ENCODE results near the gene C10orf71.

The C10orf71 gene

DNA sequence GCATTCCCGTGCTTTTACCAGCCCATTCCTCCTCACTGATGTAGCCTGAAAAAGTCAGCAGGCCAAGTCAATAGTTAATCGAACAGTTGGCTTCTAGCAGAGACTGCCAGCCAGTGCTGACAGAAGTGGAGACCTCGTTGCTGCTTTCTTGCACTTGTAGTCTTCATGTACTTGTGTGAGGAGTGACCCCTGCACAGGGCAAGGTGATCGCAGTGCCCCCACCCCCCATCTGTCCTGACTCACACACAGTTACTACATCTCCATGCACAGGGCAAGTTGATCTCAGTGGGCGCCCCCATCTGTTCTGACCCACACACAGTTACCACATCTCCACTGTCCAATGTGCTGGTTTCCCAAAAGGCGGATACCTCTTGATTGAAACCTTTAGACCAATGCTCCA is 34.2 kb downstream of the C10orf71 start:
- no peak for DNase-seq (ENCODE audit: low read depth)

DNA sequence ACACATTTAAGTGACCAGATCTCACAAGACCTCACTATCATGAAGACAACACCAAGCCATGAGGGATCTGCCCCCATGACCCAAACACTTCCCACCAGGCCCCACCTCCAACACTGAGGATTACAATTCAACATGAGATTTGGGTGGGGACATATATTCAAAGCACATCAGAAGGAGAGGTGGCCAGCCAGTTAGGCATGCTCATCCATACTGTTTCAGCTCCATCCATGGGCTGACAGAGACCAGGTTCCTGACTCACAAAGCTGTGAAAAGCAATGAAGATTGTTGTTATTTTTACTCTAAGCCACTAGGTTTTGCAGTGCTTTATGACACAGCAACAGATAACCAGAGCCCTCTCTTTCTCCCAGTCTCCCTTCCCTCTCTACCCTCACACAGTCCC is 36.0 kb downstream of the C10orf71 start:
- no peak for DNase-seq (ENCODE audit: low read depth)

DNA sequence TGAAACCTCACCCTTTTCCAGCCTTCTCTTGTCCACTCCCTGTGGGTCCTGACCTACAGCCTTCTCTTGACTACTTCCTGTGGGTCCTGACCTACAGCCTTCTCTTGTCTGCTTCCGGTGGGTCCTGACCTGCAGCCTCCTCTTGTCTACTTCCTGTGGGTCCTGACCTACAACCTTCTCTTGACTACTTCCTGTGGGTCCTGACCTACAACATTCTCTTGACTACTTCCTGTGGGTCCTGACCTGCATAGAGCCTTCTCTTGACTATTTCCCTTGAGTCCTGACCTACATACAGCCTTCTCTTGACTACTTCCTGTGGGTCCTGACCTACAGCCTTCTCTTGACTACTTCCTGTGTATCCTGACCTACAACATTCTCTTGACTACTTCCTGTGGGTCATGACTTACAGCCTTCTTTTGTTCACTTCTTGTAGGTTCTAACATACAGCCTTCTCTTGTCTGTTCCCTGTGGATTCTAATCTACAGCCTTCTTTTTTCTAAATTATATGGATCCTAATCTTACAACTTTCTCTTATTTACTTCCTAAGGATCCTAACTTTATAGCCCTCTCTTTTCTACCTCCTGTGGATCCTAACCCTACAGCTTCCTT is 36.5 kb downstream of the C10orf71 start:
- DNase-seq (ENCODE audit: low read depth), result no peak

DNA sequence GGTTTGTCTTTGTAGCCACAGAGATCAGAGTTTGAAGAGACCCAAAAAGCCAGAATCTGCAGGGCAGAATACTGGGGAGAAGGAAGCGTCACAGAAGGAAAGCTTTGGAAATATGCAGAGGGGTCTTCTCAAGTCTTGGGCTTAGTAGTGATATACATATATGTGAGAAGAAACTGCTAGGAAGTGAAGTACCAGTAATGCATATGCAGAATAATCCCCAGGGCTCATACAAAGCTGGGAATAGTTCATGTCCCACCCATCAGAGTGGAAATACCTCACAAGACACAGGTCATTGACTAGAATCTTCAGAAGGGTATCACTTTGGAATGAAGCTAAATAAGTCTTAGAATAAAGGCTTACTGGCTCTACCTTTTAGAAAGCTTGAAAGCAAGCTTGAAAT is 39.6 kb downstream of the C10orf71 start:
- DNase-seq (ENCODE audit: low read depth), result no peak

DNA sequence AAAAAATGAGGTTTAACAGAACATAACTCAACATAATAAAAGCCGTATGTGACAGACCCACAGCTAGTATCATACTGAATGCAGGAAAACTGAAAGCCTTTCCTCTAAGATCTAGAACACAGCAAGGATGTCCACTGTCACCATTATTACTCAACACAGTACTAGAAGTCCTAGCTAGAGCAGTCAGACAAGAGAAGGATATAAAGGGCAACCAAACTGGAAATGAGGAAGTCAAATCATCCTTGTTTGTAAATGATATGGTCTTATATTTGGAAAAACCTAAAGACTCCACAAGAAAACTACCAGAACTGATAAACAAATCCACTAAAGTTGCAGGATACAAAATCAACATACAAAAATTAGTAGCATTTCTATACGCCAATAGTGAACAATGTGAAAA is 45.9 kb downstream of the C10orf71 start:
- no peak for DNase-seq (ENCODE audit: low read depth)

DNA sequence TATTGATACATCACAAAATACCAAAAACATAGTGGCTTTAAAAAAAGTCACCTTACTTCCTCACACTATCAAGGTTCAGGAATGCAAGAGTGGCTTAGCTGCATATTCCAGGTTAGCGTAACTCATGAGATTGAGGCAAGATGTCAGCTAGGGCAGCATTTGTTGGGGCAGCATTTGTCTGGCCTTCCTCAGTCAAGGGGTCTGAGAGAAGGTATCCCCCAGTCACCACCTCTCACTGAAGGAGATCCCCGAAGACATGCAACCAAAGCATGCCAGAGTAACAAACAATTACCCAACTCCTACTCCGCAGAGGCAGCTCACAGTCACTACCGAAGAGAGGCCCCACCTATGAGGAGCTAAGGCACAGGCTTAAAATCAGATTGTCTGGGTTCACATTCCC is 48.4 kb downstream of the C10orf71 start:
- DNase-seq (ENCODE audit: low read depth), result no peak

DNA sequence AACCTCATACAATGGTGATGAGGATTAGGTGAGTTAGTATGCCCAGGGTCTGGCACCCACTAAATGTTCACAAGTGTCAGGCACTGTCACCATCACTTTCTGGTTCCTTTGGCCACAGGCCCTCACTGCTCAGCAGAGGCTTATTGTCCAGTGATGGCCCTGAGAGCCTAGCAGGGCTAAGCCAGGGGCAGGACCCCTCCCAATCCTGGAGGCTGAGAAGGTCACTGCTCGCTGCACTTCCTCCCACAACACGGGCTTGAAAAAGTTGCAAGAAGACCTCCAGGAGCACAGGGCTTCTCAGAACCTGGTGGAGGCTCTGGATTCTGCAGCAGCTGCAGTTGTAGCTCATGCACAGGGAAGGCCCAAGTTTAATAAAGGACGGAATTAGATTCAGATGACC is 48.9 kb downstream of the C10orf71 start:
- DNase-seq (ENCODE audit: low read depth), result no peak

DNA sequence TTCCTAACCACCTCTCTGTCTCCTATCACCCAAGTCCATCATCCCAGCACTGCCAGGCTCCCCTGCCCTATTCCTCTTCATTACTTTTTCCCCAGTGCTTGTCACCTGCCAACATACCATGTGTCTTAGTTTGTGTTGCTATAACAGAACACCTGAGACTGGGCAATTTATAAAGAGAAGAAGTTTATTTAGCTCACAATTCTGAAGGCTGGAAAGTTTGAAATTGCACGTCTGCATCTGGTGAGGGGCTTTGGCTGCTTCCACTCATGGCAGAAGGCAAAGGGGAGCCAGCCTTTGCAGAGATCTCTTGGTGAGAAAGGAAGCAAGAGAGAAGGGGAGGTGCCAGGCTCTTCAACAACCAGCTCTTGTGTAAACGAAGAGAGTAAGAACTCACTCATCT is 49.6 kb downstream of the C10orf71 start:
- DNase-seq (ENCODE audit: low read depth), result no peak

DNA sequence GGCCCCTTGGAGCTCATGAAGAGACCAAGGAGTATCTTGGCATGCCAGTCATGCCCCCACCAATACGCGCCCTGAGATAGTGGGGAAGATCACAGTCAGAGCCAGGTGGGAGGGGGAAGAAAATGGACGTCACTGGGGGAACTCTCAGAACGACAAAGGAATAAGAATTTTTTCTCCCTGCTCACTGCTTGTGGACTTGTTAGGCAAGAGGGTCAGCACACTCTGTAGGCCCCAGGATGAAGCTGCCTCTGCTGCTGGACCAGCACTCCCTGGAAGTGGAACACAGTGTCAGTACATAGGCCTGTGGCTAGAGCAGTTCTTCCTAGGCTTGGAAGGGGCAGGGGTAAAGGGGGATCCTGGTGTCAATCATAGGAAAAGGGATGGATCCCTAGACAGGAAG is 50.4 kb downstream of the C10orf71 start:
- DNase-seq (ENCODE audit: low read depth), result no peak

DNA sequence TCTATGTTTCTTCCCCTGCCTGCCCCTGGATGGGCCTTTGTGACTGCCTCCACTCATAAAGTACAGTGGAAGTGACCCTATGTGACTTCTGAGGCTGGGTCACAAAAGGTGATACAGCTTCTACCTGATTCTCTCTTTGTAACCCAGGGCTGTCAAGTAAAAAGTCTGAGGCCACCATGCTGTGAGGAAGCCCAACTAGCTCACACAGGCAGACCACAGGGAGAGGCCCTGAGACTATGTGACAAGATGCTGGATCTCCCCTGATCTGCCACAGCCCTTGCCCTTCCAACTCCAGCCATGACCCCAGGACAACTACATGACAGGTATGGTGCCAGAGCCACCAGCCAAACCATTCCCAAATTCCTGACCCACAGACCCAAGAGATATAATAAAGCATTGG is 51.2 kb downstream of the C10orf71 start:
- no peak for DNase-seq (ENCODE audit: low read depth)

DNA sequence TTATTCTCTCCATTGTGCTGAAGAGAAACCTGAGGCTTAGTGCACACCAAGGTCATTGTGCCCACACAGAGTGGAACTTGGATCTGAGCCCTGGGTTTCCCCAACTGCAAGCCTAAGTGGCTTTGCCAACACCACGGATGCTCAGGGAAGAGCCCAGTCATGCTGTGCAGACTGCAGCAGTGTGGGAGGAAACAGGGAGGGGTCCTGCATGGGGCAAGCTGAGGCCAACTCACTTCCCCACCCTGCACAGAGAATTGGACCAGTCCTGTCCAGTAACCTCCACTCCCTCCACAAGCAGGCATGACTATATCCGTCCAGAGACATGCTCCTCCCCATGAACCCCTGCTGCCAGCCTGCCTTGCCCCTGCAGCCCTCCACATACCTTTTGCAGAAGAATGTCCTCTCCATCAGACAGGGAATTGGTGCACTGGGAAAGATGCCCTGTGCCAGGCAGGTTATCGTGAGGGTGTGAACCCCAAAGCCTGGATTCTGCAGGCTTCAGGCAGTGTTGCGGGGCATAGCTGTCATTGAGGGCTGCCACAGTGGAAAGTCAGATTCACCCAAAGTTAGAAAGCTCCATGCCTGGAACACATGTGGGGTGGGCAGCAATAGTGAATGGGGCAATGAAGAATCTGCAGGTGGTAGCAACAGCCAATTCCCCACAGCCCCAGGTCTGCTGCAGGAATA is 52.0 kb downstream of the C10orf71 start:
- no peak for DNase-seq (ENCODE audit: low read depth)

DNA sequence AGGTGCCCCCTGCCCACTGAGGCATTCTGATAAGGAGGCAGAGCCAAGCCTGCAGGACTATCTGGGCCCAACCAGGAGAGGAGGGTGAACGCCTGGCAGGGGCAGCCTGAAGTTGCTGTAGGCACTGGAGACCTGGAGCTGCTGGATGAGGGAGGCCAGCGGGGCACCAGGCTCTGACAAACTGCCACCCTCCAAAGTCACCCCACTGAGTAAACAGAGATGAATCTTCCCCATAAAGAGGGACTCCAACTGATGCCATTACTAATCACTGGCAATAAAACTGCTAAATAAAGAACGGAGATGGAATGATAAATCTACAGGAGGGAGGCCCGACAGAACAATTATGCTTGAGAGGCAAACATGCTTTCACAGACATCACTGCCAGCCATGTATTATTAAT is 52.7 kb downstream of the C10orf71 start:
- DNase-seq (ENCODE audit: low read depth), result no peak

DNA sequence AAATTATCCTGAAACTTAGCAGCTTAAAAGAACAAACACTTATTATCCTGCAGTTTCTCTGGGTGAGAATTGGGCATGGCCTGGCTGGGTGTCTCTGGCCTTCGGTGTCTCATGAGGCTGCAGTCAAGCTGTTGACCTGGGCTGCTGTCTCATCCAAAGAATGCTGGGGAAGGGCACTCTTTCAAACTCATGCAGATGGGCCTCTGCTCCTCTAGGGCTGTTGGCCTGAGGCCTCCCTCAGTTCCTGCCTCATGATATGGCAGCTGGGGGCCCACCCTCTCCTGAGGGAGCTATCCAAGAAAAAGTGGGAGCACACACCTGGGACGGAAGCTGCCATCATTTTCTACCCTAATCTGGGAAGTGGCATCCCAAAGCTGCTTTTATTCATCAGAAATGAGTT is 53.4 kb downstream of the C10orf71 start:
- no peak for DNase-seq (ENCODE audit: low read depth)

DNA sequence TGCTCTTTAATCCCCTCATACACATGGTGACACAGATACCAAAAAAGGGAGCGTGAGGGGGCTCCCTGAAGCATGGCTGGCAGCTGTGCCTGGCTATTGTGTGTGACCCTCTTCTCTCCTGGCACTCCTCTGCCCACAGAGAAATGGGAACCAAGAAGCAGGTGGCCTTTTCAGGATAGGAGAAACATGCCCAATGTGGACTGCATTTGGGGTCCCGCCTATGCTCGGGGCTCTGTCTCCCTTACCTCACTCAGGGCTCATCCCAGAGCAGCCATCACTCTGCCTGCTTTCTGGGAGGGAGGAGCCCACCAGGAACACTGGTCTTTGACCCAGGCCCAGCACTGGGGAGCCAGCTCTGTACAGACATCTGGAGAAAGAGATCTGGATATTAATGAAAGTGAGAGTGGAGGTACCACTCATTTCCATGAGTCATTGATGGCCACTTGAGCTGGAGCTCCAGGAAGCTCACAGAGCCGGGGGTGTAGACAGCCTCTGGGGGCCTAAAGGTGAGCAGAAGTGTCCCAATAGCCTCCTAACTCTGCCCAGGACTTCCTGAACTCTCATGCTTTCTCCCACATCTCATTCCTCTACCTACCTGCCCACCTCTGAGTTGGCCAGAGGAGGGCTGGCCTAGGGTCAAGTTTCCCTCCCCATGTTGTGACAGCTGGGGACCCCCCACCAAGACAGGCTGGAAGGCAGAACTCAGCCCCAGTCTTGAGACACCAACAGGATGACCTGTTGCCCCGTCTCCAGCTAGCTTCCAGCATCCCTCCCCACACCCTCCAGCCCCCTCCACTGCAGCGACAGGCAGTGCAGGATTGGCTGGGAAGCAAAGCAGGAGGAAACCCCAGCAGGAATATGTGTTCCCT is 54.3 kb downstream of the C10orf71 start:
- DNase-seq (ENCODE audit: low read depth), result no peak

DNA sequence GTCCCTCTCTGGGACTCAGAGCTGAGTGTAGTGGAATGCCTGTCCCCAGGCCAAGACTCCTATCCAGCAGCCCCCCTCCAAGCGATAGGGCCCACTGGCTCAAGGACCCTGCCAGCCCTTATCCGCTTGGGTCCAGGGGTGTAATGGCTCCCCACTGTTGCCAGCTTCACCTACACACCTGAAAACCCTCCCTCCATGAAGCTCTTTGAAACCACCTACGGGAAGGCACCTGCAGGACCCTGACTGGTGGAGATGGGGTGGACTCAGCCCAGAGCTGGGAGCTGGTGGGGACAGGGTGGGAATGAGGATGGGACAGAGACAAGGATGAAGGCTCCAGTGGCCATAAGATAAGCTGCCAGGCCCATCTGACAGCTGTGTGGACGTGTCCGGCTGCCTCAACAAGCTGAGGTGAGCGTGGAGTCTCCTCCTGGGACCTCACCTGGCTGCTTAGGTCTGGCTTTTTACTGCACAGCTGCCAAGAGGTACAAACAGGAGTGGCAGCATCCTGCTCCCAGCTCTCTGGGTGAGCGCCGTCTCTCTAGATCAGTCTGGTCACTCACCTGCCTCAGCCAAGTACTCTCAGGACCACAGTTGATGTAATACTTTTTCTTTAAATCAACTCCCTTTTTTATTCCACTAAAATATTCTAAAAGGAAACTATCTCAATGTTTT is 55.1 kb downstream of the C10orf71 start:
- DNase-seq (ENCODE audit: low read depth), result no peak

DNA sequence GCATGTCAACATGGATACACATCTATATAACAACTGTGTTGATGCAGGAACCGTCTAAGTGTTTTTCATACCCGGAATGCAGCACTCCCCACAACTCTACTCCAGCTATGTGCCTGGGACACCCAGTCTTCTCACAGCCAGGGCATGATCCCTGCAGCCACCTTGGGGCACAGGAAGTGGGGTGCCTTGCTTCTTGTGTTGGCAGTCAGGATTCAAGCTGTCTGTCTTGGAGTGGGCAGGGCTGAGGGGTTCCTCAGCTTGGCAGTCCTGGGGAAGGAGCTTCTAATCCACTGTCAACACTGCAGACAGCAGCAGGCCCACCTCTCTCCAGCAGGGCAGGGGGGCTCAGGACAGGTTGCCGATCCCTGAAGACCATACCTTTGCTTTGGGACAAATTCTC is 55.6 kb downstream of the C10orf71 start:
- DNase-seq (ENCODE audit: low read depth), result no peak

DNA sequence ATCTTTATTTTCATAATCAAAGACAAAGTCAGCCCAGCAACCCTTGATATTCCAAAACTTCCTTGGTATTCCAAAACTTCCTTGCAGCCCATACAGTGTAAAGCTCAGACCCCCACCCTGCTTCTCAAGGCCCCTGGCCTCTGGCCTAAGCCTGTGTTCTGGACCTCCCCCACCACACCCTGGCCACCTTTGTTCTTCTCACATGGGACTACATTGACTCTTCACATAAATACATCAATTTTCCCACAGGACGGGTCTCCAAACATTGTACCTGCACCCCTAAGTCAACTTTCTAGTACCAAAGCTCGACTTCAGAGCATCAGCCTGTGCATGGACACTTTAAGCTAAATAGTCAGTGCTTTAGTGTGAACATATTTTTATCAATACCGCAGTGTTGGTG is 56.3 kb downstream of the C10orf71 start:
- no peak for DNase-seq (ENCODE audit: low read depth)

DNA sequence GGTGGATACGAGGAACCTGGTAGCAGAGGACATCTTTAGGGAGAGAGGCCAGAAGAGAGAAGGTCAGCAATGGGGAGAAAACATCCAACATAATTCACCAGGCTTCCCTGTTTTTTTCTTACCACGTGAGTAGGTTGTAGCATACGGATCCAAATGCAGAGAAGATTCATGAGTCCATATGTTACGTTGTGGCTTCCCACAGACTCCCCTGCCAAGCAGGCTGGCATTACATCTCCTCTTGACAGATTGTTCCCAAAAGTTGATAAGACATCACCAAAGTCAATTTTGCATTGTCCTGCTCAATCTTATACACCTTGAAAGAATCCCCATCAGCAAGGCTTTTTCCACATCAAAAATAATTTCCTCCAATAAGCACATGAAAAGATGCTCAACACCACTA is 57.2 kb downstream of the C10orf71 start:
- DNase-seq (ENCODE audit: low read depth), result no peak

DNA sequence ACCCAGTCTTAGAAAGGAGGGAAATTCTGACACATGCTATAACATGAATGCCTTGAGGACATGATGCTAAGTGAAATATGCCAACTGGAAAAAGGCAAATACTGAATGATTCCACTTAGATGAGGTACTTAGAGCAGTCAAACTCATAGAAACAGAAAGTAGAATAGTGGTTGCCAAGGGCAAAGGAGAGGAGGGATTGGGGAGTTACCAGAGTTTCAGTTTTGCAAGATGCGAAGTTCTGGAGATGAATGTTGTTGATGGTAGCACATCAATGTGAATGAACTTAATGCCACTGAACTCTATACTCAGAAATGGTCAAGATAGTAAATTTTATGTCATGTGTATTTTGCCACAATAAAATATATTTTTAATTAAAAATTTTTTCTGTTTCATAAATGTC is 58.0 kb downstream of the C10orf71 start:
- no peak for DNase-seq (ENCODE audit: low read depth)

DNA sequence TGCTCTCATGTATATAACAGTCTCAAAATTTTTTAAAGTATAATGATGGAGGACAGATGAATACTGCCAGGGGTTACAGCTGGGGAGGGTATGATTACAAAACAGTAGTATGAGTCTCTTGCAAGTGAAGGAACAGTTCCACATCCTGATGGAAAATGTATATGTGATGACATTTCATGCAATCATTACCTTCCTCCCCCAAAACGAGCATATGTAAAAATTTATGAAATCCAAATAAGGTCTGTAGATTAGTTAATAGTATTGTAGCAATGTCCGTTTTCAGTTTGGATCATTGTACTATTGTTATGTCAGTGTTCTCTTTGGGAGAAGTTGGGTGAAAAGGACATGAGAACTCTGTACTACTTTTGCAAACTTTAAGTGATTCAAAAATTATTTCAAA is 58.9 kb downstream of the C10orf71 start:
- no peak for DNase-seq (ENCODE audit: low read depth)

DNA sequence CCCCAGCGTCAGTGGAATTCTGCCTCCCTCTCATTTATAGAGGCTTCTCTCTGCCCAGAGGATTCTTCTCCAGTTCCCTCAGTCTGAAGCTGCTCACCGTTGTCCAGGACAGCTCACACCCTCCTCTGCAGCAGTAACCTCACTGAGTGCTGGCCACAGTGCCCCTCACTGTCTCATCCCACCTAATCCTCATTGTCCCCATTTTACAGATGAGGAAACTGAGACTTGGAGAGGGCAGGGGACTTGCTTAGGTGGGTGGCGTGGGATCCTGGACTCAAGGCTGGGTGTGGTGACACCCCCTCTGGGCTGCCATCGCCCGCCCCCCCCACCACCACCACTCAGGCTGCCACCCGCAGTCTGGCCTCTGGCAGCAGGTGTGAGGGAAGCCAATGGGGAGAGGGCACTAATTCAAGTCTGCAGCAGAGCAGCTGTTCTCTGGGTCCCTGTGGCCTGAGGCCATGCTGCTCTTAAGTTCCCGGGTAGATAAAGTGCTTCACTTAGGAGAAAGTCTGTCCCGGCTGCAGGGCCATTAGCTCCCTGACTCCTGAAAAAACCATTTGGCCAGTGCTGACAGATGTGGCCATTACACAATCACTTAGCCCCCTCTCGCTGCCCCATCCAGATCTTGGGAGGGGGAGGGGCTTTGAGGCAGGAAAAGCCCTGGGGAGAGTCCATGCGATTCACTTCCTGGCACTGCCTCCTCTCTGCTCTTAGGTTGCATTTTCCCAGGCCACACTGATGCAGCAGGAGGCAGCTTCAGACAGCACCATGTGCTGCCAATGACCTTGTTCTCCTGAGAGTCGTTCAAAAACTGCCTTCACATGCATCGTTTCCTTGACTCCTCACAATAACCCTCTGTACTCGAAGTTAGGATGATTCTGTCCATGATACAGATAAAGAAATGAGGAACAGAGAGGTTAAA is 60.6 kb downstream of the C10orf71 start:
- DNase-seq (ENCODE audit: low read depth), result no peak
